ENCODE results near the gene LPCAT1. TPM values are rescaled to one million over a fixed set of nuclear protein-coding genes. Genes with fewer than 3 reads are reported as not detected.
A peak's percentile ranks its signal among the peaks of the same experiment; 100 is the strongest.
"Not testable (repeated sequence)": the region's sequence is repeated elsewhere in the genome, so short reads cannot be mapped to it uniquely, and the experiment has no call there.

LPCAT1 gene
- total RNA-seq, 2 donors from 2014 or later = 90.0 to 179 TPM

- Mint-ChIP-seq H3K27me3 (no peaks in the 10 kb centered on the region), H3K4me3 (no peak overlapping the region), H3K27ac (peak overlapping the region; percentile 42 to 59), H3K9me3 (no peaks in the 10 kb centered on the region), H3K36me3 (no peaks in the 10 kb centered on the region), H3K4me1 (ENCODE audit: low read depth in 2 of 2) (peaks cover 6 to 28% of the 10 kb centered on the region in 2 donors)
- ATAC-seq (no peak), DNase-seq (ENCODE audit: low spot score) (no peak)
Observed at GRCh38 chr5:1480217-1480616, 43.5 kb downstream of the LPCAT1 start.

DNA sequence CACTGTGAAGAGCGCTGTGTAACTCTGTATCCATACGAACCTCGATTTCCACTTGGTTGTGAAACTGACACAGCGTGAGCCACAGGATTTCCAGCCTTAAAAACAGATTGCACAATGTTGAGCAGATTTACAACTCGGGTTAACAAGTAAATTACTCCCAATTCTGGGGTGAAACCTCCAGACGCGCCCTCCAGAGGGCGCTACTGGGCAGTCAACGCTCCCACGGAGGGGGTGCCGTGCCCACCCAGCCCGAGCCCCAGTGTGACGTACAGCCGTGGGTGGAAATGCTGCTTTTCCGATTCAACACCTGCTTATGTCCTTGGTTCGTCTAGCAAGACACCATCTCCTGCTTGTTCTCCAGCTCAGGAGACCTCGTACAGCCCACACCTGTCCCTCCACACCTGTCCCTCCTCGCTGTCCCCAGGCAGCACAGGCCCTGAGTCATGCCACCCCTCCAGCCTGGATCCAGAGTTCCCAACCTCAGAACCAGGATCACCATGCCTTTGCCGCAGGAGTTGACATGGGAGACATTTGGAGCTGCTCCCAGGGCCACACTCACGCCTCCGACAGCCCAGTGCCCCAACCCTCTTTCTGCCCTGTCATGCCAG is 44.1 kb downstream of the LPCAT1 start:
- H3K9me3 Mint-ChIP-seq = no peaks in the 10 kb centered on the region
- no peaks in the 10 kb centered on the region for H3K36me3 Mint-ChIP-seq
- peak overlapping the region; percentile 42 to 59 for H3K27ac Mint-ChIP-seq
- peak; percentile 41 to 64 for ATAC-seq
- DNase-seq (ENCODE audit: low spot score) = peak; percentile 61
- H3K27me3 Mint-ChIP-seq = no peaks in the 10 kb centered on the region
- no peak overlapping the region for H3K4me3 Mint-ChIP-seq
- peaks cover 6 to 23% of the 10 kb centered on the region in 2 donors for H3K4me1 Mint-ChIP-seq (ENCODE audit: low read depth in 2 of 2)

DNA sequence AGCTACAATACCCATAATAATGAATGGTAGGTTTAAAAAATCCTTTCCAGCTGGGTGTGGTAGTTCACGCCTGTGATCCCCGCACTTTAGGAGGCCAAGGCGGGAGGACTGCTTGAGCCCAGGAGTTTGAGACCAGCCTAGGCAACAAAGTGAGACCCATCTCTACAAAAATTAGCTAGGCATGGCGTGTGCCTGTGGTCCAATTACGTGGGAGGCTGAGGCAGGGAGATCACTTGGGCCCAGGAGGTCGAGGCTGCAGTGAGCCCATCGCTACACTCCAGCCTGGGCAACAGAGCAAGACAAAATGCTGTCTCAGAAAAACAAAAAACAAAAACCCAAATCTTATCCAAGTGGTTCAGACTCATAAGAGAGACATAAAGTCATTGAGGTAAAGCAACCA is 44.7 kb downstream of the LPCAT1 start:
- Mint-ChIP-seq H3K4me3 (no peak overlapping the region), H3K9me3 (no peaks in the 10 kb centered on the region), H3K4me1 (ENCODE audit: low read depth in 2 of 2) (peaks cover 6 to 23% of the 10 kb centered on the region in 2 donors), H3K36me3 (no peaks in the 10 kb centered on the region), H3K27ac (peak overlapping the region in 1 of 2 donors; percentile 31), H3K27me3 (no peaks in the 10 kb centered on the region)
- no peak for DNase-seq (ENCODE audit: low spot score)
- no peak for ATAC-seq

GRCh38 chr5:1478271-1479035 is 45.3 kb downstream of the LPCAT1 start:
- Mint-ChIP-seq H3K27me3 (no peaks in the 10 kb centered on the region), H3K4me1 (ENCODE audit: low read depth in 2 of 2) (peaks cover 6 to 21% of the 10 kb centered on the region in 2 donors), H3K4me3 (no peak overlapping the region), H3K9me3 (no peaks in the 10 kb centered on the region), H3K36me3 (no peaks in the 10 kb centered on the region), H3K27ac (no peak overlapping the region)
- no peak for ATAC-seq
- DNase-seq (ENCODE audit: low spot score) = no peak

- Mint-ChIP-seq H3K4me1 (ENCODE audit: low read depth in 2 of 2) (peaks cover 6 to 19% of the 10 kb centered on the region in 2 donors), H3K27me3 (no peaks in the 10 kb centered on the region), H3K36me3 (no peaks in the 10 kb centered on the region), H3K4me3 (no peak overlapping the region), H3K27ac (no peak overlapping the region), H3K9me3 (no peaks in the 10 kb centered on the region)
- ATAC-seq = no peak
- DNase-seq (ENCODE audit: low spot score) = no peak
Observed at GRCh38 chr5:1477341-1477740, 46.4 kb downstream of the LPCAT1 start.

DNA sequence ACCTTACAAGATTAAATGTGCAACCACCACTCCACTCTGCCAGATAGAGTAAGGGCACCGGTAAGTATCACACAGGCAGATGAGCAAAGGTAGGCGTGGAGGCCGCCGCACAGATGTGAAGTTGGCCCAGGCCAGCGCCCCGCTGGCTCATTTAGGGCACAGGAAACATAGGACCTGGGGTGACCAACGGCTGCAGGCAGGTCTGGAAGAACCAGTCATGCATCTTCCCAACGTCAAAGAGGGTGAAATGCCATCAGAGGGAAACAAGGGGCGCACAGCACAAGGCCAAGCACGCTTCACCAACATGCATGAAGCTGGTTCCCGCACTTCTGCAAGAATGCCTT is 46.8 kb downstream of the LPCAT1 start:
- Mint-ChIP-seq H3K9me3 (no peaks in the 10 kb centered on the region), H3K27ac (peak overlapping the region in 1 of 2 donors; percentile 33), H3K4me3 (no peak overlapping the region), H3K27me3 (no peaks in the 10 kb centered on the region), H3K36me3 (no peaks in the 10 kb centered on the region), H3K4me1 (ENCODE audit: low read depth in 2 of 2) (peaks cover 6 to 19% of the 10 kb centered on the region in 2 donors)
- no peak for DNase-seq (ENCODE audit: low spot score)
- ATAC-seq = no peak

DNA sequence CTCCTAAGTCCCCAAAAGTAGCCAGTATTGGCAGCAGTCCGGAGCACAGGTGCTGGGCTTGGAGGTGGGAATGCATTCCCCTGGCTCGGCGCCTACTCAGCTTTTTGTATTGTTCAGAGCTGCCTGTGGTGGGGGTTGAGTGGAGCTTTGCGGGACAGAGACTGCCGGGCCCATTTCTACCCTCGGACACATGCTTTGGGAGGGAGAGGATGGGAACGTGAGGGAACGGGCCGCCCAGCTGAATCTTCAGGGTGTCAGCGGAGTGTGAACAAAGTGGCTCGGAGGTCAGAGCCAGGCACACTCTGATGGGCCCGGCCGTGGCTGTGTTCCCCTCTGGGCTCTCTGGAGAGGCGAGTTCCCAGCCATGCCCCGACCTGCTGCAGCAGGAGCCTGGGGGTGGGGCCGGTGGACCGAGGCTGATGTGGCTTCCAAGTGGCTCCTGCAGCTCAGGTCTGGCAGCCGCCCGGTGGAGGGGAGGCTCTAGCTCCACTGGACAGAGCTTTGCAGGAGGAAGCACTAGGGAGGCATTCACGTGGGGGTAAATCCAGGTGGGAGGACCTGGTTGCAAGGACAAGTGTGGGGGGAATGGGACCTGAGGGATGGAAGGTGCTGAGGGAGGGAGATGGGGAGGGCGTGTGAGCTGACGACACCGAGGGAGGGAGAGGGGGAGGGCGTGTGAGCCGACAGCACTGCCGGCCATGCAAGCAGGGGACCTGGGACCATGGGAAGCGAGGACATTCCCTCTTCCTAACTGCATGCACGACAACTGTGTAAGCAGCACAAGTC is 47.4 kb downstream of the LPCAT1 start:
- H3K27me3 Mint-ChIP-seq = no peaks in the 10 kb centered on the region
- peaks cover 4% of the 10 kb centered on the region for H3K36me3 Mint-ChIP-seq
- peak overlapping the region in 1 of 2 donors; percentile 33 for H3K27ac Mint-ChIP-seq
- peaks cover 6 to 22% of the 10 kb centered on the region in 2 donors for H3K4me1 Mint-ChIP-seq (ENCODE audit: low read depth in 2 of 2)
- H3K9me3 Mint-ChIP-seq = no peaks in the 10 kb centered on the region
- DNase-seq (ENCODE audit: low spot score) = no peak
- no peak for ATAC-seq
- H3K4me3 Mint-ChIP-seq = no peak overlapping the region

- not testable (repeated sequence) for H3K27me3 Mint-ChIP-seq; H3K9me3 Mint-ChIP-seq; H3K4me3 Mint-ChIP-seq; ATAC-seq; H3K27ac Mint-ChIP-seq; DNase-seq (ENCODE audit: low spot score); H3K36me3 Mint-ChIP-seq
- H3K4me1 Mint-ChIP-seq (ENCODE audit: low read depth in 2 of 2) = peaks cover 4 to 18% of the 10 kb centered on the region in 2 donors
Observed at GRCh38 chr5:1475544-1475900, 48.2 kb downstream of the LPCAT1 start.

- Mint-ChIP-seq H3K4me3 (no peak overlapping the region), H3K36me3 (peaks cover 6% of the 10 kb centered on the region), H3K9me3 (no peaks in the 10 kb centered on the region), H3K27ac (peak overlapping the region in 1 of 2 donors; percentile 33), H3K4me1 (ENCODE audit: low read depth in 2 of 2) (peaks cover 0 to 14% of the 10 kb centered on the region in 2 donors), H3K27me3 (no peaks in the 10 kb centered on the region)
- ATAC-seq (no peak), DNase-seq (ENCODE audit: low spot score) (no peak)
Observed at GRCh38 chr5:1474866-1475543, 48.8 kb downstream of the LPCAT1 start.

- no peak overlapping the region for H3K4me3 Mint-ChIP-seq
- H3K27ac Mint-ChIP-seq = peak overlapping the region; percentile 33 to 35
- H3K36me3 Mint-ChIP-seq = peaks cover 6% of the 10 kb centered on the region
- H3K4me1 Mint-ChIP-seq (ENCODE audit: low read depth in 2 of 2) = peaks cover 0 to 12% of the 10 kb centered on the region in 2 donors
- ATAC-seq (no peak), DNase-seq (ENCODE audit: low spot score) (no peak)
- no peaks in the 10 kb centered on the region for H3K27me3 Mint-ChIP-seq
- H3K9me3 Mint-ChIP-seq = no peaks in the 10 kb centered on the region
Observed at GRCh38 chr5:1474183-1474839, 49.4 kb downstream of the LPCAT1 start.

GRCh38 chr5:1473746-1474145 is 50.0 kb downstream of the LPCAT1 start:
- no peak for DNase-seq (ENCODE audit: low spot score)
- Mint-ChIP-seq H3K36me3 (peaks cover 6% of the 10 kb centered on the region), H3K4me3 (no peak overlapping the region), H3K27me3 (no peaks in the 10 kb centered on the region), H3K27ac (peak overlapping the region; percentile 33 to 35), H3K4me1 (ENCODE audit: low read depth in 2 of 2) (peaks cover 0 to 9% of the 10 kb centered on the region in 2 donors), H3K9me3 (no peaks in the 10 kb centered on the region)
- no peak for ATAC-seq

GRCh38 chr5:1472964-1473628 is 50.7 kb downstream of the LPCAT1 start:
- ATAC-seq = no peak
- no peak for DNase-seq (ENCODE audit: low spot score)
- H3K4me1 Mint-ChIP-seq (ENCODE audit: low read depth in 2 of 2) = peaks cover 0 to 13% of the 10 kb centered on the region in 2 donors
- peak overlapping the region; percentile 35 to 76 for H3K27ac Mint-ChIP-seq
- peaks cover 6% of the 10 kb centered on the region for H3K36me3 Mint-ChIP-seq
- no peak overlapping the region for H3K4me3 Mint-ChIP-seq
- no peaks in the 10 kb centered on the region for H3K27me3 Mint-ChIP-seq
- H3K9me3 Mint-ChIP-seq = no peaks in the 10 kb centered on the region
